ENCODE measurements around the gene CAPN2.

Gene CAPN2

DNA sequence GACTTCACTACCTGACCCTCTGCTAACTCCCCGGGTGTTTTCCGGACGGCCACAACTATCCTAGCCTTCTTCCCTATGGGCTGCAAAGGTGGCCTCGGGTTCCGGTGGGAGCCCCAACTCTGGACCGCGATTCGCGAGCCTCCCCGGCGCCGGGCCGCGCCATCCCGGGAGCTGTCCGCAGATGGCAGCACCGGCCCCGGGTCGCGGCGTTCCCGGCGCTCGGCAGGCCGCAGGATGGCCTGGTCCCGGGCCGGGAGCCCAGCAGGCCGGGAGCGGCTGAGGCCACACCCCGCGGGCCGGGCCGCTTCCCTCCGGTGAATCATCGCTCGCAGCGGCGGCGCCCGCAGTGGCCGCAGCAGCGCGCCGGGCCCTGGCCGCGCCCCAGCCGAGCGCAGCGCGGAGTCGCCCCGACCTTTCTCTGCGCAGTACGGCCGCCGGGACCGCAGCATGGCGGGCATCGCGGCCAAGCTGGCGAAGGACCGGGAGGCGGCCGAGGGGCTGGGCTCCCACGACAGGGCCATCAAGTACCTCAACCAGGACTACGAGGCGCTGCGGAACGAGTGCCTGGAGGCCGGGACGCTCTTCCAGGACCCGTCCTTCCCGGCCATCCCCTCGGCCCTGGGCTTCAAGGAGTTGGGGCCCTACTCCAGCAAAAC is at the start of gene CAPN2:
Gene CAPN2 (plus strand): TSS at position 346 of the 656 bp plus-strand sequence. CDS start 102 bp downstream, at position 448.
- peak within 1 kb of the TSS; percentile 94 for H3K27ac Mint-ChIP-seq
- H3K36me3 Mint-ChIP-seq (ENCODE audit: low read depth), result peaks cover 7% of the 10 kb centered on the region
- H3K4me1 Mint-ChIP-seq (ENCODE audit: low read depth), result peaks cover 67% of the 10 kb centered on the region
- no peaks in the 10 kb centered on the region for H3K9me3 Mint-ChIP-seq
- no peaks in the 10 kb centered on the region for H3K27me3 Mint-ChIP-seq
- H3K4me3 Mint-ChIP-seq, result peak within 1 kb of the TSS; percentile 89

DNA sequence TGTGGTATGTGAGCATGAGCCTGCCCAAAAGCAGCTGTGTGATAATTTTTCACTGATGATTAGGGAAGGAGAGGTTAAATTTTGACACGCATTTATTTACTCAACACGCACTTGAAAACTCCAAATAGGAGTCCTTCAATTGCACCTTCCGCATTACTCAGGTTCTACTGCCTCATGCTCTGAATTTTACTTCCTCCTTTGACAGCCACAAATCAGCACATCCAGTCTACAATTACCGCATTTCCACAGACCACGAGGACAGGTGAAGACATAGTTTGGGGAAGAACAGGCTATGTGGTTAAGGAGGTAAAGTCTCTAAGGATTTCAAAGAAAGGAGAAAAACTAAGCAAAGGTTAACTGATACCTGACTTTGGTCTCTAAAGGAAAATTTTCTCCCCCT is 49.4 kb upstream of the CAPN2 start:
- Mint-ChIP-seq H3K27me3 (peaks cover 11% of the 10 kb centered on the region), H3K4me3 (no peak overlapping the region), H3K4me1 (ENCODE audit: low read depth) (no peaks in the 10 kb centered on the region), H3K27ac (no peak overlapping the region), H3K9me3 (no peaks in the 10 kb centered on the region), H3K36me3 (ENCODE audit: low read depth) (no peaks in the 10 kb centered on the region)

DNA sequence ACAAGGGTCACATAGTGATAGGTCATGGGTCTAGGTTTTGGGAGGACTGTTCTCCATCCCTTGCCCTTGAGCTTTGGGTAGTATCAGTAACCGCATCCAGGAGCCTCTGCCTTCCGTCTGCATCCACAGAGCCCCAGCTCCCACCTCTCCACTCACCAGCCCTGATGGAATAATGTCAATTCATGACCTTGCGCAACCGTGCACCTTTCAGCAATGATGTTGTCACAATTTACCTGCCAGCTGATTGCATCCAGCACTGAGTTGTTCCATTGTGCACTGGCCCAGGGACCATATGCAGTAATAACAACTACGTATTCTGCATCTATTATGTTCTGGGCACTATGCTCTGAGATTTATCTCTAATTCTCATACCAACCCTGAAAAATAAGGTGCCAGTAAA is 48.2 kb upstream of the CAPN2 start:
- Mint-ChIP-seq H3K4me3 (no peak overlapping the region), H3K9me3 (no peaks in the 10 kb centered on the region), H3K27me3 (peaks cover 9% of the 10 kb centered on the region), H3K4me1 (ENCODE audit: low read depth) (no peaks in the 10 kb centered on the region), H3K36me3 (ENCODE audit: low read depth) (no peaks in the 10 kb centered on the region), H3K27ac (no peak overlapping the region)

DNA sequence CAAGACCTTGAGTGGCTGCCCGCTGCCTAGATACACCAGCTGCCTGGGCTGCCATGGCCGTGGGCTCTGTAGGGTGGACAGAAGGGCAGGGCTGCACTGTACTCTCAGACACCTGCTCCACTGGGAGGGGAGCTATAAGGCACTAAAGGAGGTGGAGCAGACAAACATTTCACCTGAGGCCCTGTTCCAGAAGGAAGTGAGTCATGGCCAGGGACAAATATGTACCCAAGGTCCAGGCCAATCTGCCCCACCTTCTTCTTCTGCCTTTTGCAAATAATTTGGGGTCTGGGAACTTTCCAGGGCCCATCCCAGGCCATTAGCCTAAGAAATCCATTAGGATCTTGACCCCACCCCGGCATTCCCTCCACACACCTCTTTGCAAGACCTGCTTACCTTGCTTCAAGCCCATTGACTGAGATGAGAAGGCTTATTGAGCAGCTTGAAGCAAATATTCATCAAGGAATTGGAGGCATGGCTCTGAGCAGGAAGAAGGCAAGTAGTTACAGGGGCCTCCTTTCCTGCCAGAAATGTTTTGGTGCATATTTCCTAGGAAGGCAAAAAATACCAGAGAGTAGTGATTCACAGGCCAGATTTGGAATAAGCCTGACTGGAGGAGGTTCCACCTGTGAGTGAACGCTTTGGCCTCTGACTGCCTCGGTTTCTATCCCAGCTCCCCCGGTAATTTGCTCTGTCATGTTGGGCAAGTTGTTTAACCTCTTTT is 46.6 kb upstream of the CAPN2 start, which contains the start of gene CAPN8:
Gene CAPN8 (minus strand): TSS at position 110 of the 721 bp plus-strand sequence. CDS start 55 bp downstream, at position 55.
- Mint-ChIP-seq H3K9me3 (no peaks in the 10 kb centered on the region), H3K27me3 (peaks cover 6% of the 10 kb centered on the region), H3K4me3 (no peak within 1 kb of the TSS), H3K27ac (no peak within 1 kb of the TSS), H3K36me3 (ENCODE audit: low read depth) (no peaks in the 10 kb centered on the region), H3K4me1 (ENCODE audit: low read depth) (no peaks in the 10 kb centered on the region)

DNA sequence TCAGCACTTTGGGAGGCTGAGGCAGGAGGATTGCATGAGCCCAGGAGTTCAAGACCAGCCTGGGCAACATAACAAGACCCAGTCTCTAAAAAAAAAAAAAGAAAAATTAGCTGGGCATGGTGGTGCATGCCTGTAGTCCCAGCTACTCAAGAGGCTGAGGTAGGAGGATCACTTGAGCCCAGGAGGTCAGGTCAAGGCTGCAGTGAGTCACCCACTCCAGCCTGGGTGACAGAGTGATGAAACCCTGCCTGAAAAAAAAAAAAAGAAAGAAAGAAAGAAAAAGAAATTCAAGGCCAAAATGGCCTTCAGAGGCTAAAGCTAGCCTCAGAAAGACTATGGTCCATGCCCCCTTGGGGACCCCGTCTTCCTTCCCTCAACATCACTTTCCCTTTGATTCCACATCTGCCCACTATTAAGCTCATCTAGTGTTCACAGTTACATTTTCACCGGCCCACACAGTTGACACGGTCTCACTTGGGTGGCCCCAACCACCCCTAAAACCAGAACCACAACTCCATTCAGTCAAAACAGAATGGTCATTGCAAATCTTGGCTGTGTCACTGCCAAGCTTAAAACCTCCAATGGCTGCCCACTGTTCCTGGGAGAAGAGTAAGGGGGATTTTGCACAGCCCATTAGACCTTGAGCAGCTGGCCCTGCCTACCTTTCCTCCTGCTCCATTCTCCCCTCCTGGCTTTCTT is 44.7 kb upstream of the CAPN2 start:
- Mint-ChIP-seq H3K9me3 (no peaks in the 10 kb centered on the region), H3K4me3 (no peak overlapping the region), H3K4me1 (ENCODE audit: low read depth) (no peaks in the 10 kb centered on the region), H3K27me3 (peaks cover 8% of the 10 kb centered on the region), H3K36me3 (ENCODE audit: low read depth) (no peaks in the 10 kb centered on the region), H3K27ac (no peak overlapping the region)

DNA sequence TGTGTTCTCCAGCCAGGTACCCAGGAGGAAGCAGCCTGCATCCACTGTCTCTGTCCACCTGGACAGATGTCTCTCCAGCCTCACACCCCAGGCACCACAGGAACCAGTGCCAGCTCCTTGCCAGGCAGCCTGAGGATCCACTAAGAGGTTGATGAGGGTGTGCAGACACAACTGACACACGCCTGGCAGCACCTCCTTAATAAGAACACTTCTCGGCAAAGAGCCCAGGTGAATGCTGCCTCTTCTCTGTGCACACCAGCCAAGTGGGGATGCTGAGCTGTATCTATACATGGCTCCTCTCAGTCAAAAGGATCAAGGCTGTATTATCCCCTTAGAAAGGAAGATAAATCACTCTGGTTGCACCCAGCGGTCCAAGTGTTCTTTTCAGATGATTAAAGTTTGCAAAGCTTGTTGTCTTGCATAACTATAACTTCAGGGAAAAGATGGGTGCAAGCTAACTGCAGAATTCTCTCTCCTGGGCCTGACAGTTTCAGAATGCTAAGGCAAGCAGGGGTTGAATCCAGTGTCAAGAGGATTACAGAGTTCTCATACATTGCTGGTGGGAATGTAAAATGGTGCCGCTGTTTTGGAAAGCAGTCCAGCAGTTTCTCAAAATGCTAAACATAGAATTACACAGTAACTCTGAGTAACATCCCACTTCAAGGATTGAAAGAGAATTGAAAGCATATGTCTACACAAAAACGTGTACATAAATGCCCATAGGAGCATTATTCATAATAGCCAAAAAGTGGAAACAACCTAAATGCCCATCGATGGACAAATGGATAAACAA is 43.1 kb upstream of the CAPN2 start:
- Mint-ChIP-seq H3K27ac (no peak overlapping the region), H3K4me3 (no peak overlapping the region), H3K9me3 (no peaks in the 10 kb centered on the region), H3K36me3 (ENCODE audit: low read depth) (no peaks in the 10 kb centered on the region), H3K27me3 (peaks cover 5% of the 10 kb centered on the region), H3K4me1 (ENCODE audit: low read depth) (no peaks in the 10 kb centered on the region)

DNA sequence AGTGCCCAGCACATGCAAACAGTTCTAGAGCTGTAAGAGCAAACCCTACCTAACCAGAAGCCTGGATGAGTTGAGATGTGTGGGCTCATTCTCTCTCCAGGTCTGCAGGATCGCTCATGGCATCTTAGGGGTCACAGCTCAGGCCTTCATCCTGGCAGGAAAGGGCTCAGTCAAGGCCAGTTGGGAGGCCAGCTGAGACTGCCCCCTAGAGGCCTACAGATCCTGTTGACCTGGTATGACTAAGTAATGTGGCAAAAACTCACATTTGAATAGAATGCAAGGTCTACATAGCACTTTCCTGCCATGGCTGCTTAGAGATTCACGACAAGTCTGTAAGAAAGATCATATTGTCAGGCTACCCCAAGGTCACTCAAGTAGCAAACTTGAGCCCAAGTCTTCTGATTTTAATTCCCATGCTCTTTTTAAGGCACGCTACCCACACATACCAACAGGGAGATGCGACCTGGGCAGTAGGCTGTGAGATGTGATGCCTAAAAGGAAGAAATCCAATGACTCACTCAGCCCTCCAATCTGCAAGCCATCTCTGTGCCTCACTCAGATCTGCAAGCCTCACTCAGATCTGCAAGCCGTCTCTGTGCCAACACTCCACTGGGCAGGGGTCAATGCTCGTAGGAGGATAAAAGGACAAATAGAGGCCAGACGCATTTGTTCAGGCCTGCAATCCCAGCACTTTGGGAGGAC is 41.7 kb upstream of the CAPN2 start:
- Mint-ChIP-seq H3K27me3 (peaks cover 5% of the 10 kb centered on the region), H3K36me3 (ENCODE audit: low read depth) (no peaks in the 10 kb centered on the region), H3K9me3 (peaks cover 10% of the 10 kb centered on the region), H3K27ac (no peak overlapping the region), H3K4me3 (no peak overlapping the region), H3K4me1 (ENCODE audit: low read depth) (no peaks in the 10 kb centered on the region)

DNA sequence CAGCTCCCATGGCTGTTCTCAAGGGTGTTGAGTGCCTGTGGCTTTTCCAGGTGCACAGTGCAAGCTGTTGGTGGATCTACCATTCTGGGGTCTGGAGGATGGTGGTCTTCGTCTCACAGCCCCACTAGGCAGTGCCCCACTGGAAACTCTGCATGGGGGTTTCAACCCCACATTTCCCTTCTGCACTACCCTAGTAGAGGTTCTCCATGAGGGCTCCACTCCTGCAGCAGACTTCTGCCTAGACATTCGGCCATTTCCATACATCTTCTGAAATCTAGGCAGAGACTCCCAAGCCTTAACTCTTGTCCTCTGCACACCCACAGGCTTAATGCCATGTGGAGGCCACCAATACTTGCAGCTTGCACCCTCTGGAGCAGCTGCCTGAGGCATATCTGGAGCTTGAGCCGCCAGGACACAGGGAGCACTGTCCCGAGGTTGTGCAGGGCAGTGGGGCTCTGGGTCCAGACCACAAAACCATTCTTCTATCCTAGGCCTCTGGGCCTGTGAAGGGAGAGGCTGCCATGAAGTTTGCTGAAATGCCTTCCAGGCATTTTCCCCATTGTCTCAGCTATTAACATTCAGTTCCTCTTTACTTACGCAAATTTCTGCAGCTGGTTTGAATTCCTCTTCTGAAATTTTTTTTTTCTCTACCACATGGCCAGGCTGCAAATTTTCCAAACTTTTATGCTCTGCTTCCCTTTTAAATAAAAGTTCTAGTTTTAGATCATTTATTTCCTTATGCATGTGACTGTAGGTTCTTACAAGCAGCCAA is 38.0 kb upstream of the CAPN2 start:
- Mint-ChIP-seq H3K4me1 (ENCODE audit: low read depth) (no peaks in the 10 kb centered on the region), H3K9me3 (peaks cover 17% of the 10 kb centered on the region), H3K27ac (no peak overlapping the region), H3K36me3 (ENCODE audit: low read depth) (no peaks in the 10 kb centered on the region), H3K4me3 (no peak overlapping the region), H3K27me3 (peaks cover 5% of the 10 kb centered on the region)

DNA sequence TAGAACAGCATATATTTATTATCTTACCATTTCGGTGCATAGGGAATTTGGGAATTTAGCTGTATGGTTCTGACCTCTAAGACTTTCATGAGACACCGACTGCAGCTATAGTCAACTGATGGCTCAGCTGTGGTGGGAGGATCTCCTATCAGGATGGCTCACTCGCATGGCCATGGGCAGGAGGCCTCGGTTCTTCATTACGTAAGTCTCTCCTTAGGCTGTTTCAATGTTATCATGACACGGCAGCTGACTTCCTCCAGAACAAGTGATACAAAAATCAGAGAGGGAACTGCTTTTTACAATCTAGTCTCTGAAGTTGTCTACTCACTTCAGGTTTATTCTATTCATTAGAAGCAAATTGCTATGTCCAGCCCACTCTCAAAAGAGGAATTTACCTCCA is 33.5 kb upstream of the CAPN2 start:
- H3K27me3 Mint-ChIP-seq, result peaks cover 5% of the 10 kb centered on the region
- H3K9me3 Mint-ChIP-seq, result peaks cover 17% of the 10 kb centered on the region
- H3K4me3 Mint-ChIP-seq, result no peak overlapping the region

DNA sequence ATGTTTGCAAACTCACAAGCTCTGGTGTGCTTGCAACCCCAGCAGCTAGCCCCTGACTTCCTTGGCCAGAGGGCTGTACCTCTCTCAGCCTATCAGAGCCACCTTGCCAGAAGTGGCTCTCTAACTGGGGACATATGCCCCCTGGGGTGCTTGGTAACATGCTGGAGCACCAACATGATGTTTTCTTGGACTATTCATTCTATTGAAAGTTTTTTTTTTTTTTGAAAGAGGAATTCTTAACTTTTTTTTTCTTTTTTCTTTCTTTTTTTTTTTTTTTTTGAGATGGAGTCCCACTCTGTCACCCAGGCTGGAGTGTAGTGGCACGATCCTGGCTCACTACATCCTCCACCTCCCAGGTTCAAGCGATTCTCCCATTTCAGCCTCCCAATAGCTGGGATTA is 32.2 kb upstream of the CAPN2 start:
- Mint-ChIP-seq H3K36me3 (ENCODE audit: low read depth) (no peaks in the 10 kb centered on the region), H3K27ac (no peak overlapping the region), H3K27me3 (peaks cover 5% of the 10 kb centered on the region)

More for the DNA sequence above, 33.5 kb upstream of the CAPN2 start:
- no peaks in the 10 kb centered on the region for H3K36me3 Mint-ChIP-seq (ENCODE audit: low read depth)
- no peaks in the 10 kb centered on the region for H3K4me1 Mint-ChIP-seq (ENCODE audit: low read depth)
- no peak overlapping the region for H3K27ac Mint-ChIP-seq

DNA sequence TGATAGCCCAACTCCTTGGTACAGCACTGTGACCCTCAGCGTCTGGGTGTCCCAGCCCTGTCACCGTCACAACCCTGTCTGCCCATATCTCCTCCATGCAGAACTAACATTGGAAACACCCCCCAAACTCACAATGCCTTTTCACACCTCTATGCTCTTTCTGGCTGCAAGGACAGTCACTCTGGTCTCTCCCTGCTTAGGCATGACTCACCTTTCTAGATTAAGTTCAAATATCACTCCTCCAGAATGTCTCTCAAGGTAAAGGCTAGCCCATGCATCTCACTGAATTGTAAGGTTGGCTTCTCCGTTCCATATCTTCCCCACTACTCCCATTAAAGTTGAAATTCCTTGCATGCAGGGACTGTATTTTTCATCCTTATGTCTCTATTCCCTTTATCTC is 29.8 kb upstream of the CAPN2 start:
- Mint-ChIP-seq H3K36me3 (ENCODE audit: low read depth) (no peaks in the 10 kb centered on the region), H3K27me3 (peaks cover 5% of the 10 kb centered on the region), H3K9me3 (no peaks in the 10 kb centered on the region), H3K4me1 (ENCODE audit: low read depth) (no peaks in the 10 kb centered on the region), H3K27ac (no peak overlapping the region), H3K4me3 (no peak overlapping the region)

More for the DNA sequence above, 32.2 kb upstream of the CAPN2 start:
- peaks cover 9% of the 10 kb centered on the region for H3K9me3 Mint-ChIP-seq
- no peak overlapping the region for H3K4me3 Mint-ChIP-seq
- no peaks in the 10 kb centered on the region for H3K4me1 Mint-ChIP-seq (ENCODE audit: low read depth)

DNA sequence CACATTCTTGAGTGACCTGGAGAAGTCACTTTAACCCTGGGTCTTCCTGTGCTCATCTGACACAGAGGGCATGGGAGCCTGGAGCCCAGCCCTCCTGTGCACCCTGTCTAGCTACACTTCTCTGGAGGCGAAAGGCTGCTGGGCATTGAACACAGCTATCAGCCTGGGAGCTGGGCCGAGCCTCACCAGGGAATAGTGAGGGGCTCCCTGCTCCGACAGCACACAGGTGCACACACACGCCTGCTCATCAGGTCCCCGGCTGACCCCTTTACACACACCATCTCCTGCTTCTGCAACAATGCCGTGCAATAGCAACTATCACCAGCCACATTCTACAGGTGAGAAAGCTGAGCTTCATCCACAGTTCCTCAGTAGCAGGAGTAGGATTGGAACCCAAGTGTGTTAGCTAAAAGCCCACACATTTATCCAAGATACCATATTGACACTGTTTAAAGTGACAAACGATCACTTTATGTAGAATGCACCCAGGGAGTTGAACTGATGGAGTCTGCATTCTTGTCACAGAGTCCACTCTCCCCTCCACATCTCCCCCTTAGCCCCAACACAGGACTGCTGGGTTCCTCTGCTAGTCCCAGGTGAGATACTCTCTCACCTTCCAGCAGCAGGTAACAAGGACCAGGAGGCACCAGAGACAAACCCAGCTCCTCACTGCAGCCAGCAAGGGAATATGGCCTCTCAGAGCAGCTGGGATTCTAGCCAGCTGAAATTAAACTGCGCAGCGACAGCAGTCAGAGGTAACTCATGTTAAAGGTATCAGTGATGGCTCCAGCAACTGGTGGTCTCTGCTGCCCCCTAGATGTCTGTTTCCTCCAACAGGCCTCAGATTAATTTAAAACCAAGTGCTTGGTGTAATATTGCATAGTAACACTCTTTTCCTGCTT is 28.5 kb upstream of the CAPN2 start:
- Mint-ChIP-seq H3K36me3 (ENCODE audit: low read depth) (no peaks in the 10 kb centered on the region), H3K27me3 (peaks cover 12% of the 10 kb centered on the region)

DNA sequence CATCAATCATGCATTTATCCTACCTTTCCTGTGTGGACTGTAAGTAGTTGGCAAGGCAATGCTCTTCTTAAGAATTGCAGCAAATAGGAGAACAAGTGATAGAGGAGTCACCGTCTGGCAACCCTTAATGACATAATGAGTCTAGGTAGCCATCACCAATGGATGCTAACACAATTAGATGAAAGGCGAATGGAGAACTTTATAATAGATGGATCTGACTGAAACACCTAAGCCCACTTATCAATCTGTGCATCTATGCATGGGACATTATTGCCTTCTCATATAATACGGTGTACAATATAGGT is 27.9 kb upstream of the CAPN2 start:
- Mint-ChIP-seq H3K4me1 (ENCODE audit: low read depth) (no peaks in the 10 kb centered on the region), H3K9me3 (no peaks in the 10 kb centered on the region)

More for the DNA sequence above, 28.5 kb upstream of the CAPN2 start:
- Mint-ChIP-seq H3K4me1 (ENCODE audit: low read depth) (no peaks in the 10 kb centered on the region), H3K4me3 (no peak overlapping the region), H3K27ac (no peak overlapping the region), H3K9me3 (no peaks in the 10 kb centered on the region)

More for the DNA sequence above, 27.9 kb upstream of the CAPN2 start:
- Mint-ChIP-seq H3K36me3 (ENCODE audit: low read depth) (no peaks in the 10 kb centered on the region), H3K4me3 (no peak overlapping the region), H3K27me3 (peaks cover 15% of the 10 kb centered on the region), H3K27ac (no peak overlapping the region)
